Measurements from ENCODE around the gene SAMD14.

GRCh38 chr17:50148226-50149090, 18.5 kb upstream of the SAMD14 start:
- peak in 2 of 12 donors; percentile 19 to 21 for TF ChIP-seq CTCF (IDR thresholded peaks at IDR 0.05)
- peak in 1 of 2 donors; percentile 12 for TF ChIP-seq POLR2A (IDR thresholded peaks at IDR 0.05)

All from heart left ventricle (tissue), 13 donors.